HG02973 (cell line): ENCODE measurements around the gene MAP4K4.

Experiments used
- ATAC-seq: cut with Tn5 transposase; IDR thresholded peaks from one replicate; pipeline ENCODE4 v1.9.1; 2021; ENCODE audit warnings: moderate library complexity; ENCODE audit not compliant: unreplicated experiment

Gene MAP4K4

DNA sequence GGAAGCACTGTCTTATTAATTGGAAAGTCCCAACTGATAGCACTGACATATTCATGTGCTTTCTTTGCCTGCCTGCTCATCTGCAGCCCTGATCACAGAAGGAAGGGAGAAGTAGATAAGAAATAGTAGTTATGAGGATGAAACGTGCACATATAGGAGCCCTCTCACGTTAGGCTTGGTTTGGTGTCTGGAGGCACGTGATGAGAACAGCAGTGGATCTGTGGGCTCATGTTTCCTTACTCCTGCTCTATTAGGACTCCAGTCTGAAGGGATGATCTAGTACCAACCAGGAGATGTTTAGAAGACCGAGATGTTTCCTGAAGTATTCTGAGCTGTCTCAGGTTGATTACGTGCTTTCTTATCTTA, 84.9 kb downstream of the MAP4K4 start:
- no peak for ATAC-seq

DNA sequence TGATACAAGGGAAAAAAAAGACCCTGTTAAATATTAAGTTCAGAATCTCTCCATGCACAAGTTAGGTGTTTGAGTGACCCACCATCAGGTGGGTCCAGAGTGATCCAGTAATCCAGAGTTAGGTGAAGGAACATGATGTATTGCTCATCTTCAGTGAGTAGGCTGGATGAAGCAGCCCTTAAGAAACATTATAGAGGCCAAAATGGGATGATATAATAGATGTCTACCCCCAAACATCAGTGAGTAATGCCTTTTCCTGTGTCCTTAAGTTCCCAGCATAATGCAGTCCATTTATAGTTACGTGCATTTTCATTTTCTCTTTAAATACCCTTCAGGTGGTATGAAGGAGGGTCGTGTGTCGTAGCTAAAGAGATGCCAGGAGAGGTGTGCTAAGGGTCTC, 89.6 kb downstream of the MAP4K4 start:
- no peak for ATAC-seq

DNA sequence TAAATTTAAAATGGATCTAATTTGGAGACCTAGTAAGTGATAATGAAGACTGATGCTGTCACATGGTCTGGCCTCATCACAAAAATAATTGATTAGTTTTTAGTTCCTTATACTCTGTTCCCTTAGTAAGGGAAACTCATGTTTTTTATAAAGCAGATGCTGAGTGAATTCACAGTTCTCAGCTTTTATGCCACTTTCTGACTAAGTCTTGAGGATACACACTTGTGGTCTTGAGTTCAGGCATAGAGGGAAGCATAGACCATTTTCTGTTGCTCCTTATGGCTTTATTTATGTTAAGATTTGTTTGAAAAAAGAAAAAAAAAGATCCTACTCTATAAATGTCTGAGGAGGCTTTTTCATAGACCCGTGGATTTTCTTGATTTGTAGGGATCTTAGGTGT, 91.1 kb downstream of the MAP4K4 start:
- no peak for ATAC-seq

DNA sequence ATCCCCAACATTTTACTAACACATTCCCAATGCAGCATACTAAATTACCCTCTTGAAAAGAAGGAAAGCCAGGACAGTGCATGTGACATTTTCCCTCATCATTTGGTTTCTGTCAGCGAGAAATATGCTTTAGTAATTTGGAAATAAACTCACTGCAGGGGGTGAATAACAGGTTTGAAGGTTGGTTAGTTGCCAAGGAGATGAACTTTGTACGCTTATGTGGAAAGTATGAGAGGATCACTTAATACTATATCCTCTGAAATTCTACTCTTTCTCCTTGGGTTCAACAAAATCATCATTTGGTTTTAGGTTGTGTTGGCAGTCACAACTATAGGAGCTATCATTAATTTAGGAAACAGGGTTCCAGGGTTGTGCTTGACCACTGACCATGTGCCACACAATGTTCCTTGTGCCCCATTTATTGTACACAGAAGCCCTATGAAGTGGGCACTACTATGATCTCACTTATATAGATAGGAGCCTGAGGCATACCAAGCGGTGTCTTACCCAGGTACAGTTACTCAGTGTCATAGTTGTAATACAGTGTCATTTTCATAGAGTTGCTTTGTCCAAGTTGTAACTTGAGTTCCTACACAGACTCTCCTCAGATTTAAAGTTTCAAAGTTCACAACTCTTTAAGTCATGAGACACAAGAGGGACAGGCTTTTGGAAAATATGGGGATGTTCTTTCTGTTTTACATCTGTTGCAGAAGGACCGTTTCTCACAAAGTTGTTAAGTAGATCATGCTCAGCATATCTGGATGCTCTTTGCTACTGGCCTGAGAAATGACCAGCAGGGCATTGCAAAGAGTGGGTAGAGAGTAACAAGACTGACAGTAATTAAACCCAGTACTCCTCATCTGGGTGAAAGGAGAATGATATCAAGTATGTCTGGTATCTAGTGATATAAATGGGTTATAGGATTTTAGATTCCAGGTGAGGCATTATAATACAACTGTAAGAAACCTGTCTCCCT, 91.8 kb downstream of the MAP4K4 start:
- no peak for ATAC-seq

DNA sequence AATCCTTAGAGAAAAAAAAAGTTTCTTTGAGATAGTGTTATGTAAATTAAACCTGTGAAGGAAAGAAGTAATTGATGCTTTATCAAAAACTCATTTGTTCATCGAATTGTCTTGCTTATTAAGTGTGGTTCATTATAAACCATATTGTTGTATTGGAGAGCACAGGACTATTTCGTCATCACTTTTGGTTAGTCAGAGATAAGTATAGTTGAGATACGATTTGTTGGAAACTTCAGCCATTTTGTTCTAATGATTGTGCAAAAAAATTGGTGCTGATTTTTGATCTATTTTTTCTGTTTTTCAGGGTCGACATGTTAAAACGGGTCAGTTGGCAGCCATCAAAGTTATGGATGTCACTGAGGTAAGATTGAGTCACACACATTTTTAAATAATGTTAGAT, 92.9 kb downstream of the MAP4K4 start:
- ATAC-seq, result no peak

DNA sequence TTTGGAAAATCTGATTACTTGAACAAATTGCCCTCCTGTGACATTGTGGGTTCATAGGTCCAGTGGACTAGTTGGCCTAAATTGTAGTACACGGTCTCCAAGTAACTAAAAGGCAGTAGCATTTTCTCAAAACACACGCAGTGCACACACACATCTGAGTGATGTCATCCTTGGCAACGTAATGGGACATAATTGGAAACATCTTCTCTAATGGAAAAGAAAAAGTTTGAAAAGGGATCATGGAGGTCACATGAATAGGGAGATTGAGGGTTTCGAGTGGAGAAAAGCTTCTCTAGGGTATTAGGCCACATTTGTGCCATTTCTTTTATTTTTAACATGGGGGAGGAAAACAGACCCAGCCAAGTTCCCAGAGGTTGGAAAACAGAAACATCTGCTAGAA, 93.3 kb downstream of the MAP4K4 start:
- ATAC-seq, result no peak

DNA sequence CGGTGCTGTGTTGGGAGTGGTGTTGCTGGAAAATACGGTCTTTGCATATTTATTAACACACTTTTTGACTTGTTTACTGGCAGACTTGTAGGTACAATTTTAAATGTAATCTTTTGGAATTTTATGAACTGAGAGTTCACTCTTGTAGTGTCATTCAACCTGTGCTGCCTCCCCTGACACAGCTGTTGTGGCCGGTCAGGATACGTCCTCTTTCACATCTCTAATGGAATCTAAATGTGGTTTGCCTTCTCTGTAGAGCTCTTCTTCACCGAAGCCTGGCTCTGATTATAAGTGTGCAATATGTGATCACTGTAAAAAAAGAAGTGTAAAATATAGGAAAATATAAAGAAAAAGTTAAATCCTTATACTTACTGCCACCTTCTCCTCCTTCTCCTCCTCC, 94.7 kb downstream of the MAP4K4 start:
- ATAC-seq, result no peak

DNA sequence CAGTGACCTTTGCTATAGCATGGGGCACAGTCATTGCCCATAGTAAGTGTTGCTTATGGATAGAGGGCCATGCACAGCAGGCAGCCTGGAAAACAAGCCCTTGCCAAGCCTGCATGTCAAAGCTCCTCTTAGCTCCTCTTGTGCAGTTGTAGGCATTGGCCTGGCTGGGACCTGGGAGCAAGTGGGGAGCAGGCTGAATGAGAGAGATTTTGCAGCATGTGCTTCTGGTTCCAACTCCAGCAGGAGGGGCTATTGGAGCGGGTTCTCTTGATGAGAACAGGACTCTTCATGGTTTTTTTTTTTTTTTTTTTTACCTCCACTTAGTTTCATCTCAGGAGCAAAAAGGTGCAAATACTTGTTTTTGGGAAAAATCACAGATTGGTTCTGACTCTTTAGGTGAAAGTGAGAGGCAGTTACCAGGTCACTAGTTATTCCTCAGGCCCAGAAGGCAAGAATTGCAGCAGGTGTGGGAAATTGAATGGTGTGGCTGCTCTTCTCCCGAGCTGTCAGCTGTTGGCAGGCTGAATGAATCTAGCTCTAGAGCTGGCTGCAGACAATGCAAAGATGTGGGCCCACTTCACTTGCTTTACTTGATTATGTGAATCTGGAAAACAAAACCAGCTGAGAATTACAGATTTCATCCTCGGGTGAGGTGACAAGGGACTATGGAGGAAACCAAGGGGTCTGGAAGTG, 95.9 kb downstream of the MAP4K4 start:
- ATAC-seq, result no peak

DNA sequence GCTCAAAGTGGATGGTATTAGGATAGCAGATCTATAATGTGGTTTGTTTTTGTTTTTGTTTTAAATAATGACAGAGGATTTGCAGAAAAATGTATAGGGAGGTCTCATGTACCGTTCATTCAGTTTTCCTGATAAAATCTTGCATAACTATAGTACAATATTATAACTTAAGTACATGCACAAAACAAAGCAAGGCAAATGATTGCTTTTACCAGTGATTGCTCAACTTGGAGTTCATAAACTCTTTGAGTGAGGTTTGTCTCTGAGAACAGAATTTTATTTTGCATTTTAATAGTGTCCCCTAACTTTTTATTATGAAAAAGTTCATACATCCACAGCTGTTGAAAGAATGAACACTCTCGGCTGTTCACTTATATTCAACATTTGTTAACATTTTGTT, 96.6 kb downstream of the MAP4K4 start:
- no peak for ATAC-seq

DNA sequence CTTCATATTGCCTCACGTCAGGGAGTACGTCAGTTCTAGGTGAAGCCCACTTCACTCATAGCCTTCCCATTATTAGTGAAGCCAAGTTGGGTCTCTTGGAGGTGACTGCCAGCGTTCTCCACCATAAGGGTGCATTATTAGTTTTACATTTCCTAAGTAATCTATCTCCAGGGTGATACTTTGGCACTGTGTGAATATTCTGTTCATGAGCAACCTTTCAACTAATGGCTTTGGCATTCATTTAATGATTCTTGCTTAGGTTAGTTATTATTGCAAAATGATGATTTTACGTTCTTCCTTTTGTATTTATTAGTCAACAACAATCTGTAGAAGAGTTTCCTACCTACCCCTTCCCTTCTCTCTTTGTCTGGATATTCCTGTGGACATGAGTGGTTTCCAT, 97.5 kb downstream of the MAP4K4 start:
- no peak for ATAC-seq

DNA sequence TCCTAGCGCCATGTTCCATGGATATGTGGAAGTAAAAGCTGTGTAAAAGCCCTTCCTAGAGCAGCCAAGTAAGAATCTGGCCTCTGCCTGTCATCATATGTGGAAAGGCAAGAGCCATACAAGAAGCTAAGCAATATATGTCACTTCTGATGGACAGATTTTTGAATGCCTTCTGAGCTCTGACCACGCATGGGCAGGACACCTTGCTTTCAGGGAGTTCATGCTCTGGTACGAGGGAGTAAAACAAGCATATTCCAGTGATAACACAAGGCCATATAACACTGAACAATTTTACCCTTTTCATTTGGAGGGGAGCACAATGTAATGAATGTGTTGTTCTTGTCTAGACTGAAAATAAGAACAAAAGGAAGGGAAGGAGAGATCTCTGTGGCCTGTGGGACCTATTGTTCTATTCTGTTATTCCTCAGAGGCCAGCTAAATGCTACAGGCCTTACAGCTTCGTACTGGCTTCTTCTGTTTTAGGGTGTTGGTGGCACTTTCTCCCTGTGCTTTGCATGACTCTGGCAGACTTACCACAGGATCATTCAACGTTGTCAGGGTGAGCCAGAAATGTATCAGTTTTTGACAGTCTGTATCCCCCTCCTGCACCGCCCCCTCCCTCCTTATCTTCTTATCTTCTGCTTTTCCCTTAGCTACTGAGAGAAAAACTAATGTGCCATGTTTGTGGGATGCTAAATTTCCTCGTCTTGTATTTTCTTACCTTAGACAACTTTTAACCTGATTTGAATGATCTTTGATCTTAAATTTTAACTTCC, 99.5 kb downstream of the MAP4K4 start:
- ATAC-seq, result no peak

DNA sequence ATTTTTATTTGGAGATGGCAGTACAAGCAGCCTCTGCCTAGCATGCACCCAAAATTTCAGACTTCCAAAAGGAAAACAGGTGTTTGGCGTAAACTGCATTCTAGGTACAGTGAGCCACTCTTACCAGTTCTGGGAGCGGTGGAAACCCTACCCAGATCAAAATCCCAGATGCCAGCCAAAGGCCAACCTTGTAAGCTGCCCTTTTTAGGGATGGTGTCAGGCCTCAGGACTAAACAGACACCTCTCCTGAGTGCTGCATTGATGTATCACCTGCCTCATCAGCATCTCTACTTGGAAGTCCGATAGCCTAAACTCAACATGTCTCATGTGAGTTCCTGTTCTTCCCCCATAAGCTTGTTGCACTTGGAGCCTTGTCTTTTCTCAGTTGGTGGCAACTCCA, 104.0 kb downstream of the MAP4K4 start:
- ATAC-seq, result no peak

DNA sequence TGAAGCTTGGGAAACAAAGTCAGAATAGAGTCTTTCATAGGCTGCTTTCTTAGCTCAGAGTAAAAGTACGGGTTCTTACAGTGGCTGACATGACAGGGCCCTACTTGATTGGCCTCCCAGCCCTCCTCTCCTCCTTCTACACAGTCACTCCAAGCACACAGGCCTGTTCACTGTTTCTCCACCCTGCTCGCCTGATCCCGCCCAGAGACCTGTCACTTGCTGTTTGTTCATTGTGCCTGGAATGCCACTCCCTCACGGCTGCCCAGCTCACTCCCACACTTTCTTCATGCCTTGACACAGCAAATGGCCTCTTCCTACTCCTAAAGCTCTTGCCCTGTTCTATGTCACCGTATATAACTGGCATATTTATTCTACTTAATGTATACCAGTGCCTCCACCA, 104.8 kb downstream of the MAP4K4 start:
- no peak for ATAC-seq

DNA sequence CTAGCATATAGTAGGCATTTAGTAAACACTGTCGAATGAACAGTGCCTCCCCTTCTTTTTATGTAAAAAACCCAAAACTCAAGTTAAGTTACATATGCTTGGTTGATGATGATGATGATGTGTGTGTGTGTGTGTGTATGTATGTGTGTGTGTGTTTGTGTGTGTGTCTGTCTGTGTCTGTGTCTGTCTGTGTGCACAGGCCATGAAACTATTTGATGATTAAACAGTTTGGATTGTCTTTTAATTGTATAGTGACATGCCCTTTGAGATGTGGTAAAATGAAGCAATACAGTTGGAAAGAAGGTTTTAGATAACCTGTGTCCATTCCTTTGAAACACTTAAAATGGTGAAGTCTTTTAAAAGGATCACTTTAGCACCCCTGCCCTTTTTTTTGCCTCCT, 105.6 kb downstream of the MAP4K4 start:
- no peak for ATAC-seq

DNA sequence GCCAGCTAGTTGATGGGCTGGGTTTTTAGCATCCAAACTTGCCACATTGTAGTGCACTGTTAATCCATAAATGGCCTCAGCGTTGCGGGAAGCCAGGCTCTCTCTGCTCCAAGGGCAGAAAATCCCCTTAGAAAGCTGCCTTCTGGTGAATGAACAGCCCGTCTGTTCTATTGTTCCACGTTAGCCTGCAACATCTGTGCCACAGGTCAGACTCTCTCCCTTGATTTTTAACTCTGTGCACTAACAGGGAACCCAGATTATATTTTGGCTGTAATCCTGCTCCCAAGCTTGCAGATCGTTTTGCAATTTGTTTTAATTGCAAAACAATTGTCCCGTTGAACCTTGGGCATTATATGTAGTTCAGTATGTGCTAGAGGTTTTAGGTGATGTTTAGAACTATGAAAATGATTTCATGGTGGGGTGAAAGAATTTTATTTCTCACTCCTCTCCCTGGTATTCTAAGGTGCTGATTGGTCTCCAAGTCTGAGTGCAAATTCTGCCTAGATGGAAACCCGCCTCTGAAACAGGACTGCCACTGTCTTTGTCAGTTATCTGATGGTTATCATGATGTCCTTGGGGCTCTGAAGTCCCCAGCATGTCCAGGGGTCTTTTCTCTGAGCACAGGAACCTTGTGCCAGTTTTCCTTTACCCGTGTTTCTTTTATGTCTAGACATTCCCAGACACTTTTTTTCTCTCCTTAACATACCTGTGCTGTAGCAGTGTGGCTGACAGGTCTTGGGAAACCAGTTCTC, 106.6 kb downstream of the MAP4K4 start:
- ATAC-seq, result no peak

DNA sequence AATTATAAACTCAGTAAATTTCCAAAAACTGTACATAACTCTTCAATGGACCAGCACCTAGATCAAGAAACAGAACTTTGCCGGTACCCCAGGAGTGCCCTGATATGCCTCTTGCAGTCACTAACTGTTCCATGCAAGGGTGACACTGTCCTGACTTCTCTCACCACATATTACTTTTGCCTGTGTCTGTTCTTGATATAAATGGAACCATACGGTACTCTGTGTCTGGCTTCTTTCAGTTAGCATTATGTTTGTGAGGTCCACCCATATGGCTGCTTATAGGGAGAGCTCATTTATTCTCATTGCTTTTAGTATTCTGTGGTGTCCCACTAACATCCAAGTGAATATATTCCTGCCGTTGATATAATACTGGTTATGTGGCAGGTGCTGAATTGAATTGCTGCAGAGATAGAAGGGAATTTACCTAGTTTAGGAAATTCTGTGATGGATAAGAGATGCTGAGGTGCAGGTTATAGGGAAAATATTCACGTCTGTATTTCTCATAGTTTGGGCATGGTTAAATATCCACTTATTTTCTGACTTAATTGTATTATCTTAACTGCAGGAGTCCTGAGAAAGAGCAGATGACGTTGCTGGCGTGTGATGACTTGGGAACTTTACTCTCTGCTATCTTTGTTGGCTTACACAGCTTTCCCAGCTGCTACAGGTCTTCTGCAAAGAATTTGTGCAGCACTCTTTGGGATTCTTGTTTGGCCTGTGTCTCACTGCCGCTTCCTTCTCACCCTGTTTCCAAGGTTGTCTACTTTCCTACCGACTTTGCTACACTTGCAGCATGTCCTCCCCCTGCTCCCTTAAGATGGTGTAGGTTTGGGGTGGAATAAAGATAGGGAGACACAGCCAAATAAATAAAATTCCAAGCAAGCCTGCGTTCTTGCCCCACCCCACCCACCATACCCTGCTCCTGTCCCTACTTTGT, 107.9 kb downstream of the MAP4K4 start:
- ATAC-seq, result no peak

DNA sequence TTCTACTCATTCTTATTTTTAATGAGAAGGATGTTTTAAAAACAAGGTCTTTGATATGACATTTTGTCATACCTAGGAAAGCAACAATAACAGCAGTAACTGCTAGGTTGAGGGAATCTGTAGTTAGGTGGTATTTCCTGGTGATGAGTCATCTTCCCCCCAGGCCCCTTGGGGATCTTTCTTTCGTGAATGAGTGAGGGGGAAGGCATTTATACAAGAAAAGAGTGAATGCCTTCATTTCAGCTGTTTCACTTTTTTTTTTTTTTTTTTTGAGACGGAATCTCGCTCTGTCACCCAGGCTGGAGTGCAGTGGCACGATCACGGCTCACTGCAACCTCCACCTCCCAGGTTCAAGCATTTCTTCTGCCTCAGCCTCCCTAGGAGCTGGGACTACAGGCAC, 108.6 kb downstream of the MAP4K4 start:
- ATAC-seq, result no peak

DNA sequence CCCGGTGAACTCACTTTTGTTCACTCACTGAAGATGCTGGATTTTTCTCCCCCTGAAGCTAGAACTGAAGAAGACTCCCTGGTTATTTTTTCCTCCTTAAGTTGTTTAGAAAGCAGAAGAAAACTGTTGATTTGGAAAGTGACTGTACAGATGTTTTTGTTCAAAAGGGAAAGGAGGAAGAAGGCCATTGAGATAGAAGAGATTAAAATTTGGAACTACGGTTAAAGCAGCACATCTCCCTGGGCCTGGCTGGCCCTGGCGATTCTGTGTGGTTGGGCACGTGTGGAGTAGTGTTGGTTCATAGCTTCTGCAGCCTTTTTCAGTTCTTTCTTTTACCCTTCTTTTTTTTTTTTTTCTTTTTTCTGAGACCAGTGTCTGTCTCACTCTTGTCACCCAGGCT, 109.2 kb downstream of the MAP4K4 start:
- ATAC-seq, result no peak

DNA sequence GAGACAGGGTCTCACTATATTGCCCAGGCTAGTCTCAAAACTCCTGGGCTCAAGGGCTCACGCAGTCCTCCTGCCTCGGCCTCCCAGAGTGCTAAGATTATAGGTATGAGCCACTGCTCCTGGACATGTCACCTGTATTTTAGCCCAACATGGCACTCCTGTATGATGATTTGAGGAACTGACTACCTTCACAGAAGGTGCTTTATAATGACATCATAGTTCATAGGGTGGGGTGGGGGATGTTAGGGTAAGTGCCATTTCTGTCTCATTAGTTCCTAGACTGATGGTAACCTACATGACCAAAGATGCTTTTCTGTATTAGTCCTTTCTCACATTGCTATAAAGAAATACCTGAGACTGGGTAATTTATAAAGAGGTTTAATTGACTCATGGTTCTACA, 109.7 kb downstream of the MAP4K4 start:
- no peak for ATAC-seq

DNA sequence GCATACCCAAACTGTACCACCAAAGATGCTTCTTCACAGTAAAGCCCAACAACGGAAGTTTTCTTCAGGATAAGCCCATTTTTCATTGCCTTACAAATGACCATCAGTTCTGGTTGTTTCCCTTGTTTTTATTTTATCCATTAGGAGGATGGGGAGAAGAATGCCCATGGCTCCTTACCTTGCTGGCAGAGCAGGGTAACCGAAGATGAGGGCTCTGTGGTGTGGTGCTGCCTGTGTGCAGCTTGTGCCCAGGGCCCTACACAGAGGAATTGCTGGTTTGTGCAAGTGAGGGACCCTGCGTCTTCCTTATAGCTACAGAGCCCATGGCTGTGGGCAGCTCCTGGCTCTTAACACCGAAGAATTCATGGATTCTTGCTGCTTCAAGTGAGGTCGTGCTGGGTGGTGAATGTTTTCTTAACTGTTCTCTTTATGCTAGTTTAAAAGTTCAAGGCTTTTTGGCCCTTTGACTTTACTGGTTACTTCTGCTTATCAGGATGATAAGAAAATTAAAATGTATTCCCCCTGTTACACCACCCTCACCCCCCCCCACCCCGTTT, 110.6 kb downstream of the MAP4K4 start:
- no peak for ATAC-seq
